ENCODE data around the gene RGS5.

DNA sequence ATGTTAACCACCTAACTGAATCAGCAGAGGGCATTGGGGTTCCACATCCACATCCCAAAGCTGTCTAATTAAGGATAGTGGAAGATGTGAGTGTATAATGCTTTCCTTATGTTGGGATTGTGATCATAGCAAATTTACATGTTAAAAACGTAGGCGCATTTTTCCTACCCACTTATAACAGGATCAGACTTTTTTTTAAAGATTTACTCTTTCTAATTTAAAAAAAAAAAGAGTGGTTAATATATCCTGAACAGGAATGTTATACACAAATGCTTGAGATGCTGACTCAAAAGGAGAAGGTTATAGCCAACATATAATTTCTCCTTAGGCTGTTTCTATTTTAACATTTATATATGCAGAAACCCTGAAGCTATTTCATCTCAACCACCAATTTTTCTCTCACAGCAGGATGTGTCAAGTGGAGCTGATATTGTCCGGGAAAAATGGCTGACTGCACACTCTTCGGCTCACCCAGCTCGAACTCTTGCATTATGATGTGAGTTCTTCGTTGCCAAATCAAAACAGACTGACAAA is 40.3 kb downstream of the RGS5 start:
- TF ChIP-seq POLR2A (IDR thresholded peaks at IDR 0.05), result no peak
- TF ChIP-seq, protein P1, sequence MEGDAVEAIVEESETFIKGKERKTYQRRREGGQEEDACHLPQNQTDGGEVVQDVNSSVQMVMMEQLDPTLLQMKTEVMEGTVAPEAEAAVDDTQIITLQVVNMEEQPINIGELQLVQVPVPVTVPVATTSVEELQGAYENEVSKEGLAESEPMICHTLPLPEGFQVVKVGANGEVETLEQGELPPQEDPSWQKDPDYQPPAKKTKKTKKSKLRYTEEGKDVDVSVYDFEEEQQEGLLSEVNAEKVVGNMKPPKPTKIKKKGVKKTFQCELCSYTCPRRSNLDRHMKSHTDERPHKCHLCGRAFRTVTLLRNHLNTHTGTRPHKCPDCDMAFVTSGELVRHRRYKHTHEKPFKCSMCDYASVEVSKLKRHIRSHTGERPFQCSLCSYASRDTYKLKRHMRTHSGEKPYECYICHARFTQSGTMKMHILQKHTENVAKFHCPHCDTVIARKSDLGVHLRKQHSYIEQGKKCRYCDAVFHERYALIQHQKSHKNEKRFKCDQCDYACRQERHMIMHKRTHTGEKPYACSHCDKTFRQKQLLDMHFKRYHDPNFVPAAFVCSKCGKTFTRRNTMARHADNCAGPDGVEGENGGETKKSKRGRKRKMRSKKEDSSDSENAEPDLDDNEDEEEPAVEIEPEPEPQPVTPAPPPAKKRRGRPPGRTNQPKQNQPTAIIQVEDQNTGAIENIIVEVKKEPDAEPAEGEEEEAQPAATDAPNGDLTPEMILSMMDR (IDR thresholded peaks at IDR 0.05), result no peak
